Activated CD8-positive, alpha-beta memory T cell treated with anti-CD3 and anti-CD28 coated beads for 48 hours (primary cell): ENCODE results near the gene CHN2.

Experiments used
- DNase-seq, 3 experiments: peaks; one replicate each; pipeline ENCODE4 v3.0.0-alpha.2; 2020; ENCODE audit warnings: low read depth in 2 of 3, low spot score in 2 of 3

Gene CHN2

DNA sequence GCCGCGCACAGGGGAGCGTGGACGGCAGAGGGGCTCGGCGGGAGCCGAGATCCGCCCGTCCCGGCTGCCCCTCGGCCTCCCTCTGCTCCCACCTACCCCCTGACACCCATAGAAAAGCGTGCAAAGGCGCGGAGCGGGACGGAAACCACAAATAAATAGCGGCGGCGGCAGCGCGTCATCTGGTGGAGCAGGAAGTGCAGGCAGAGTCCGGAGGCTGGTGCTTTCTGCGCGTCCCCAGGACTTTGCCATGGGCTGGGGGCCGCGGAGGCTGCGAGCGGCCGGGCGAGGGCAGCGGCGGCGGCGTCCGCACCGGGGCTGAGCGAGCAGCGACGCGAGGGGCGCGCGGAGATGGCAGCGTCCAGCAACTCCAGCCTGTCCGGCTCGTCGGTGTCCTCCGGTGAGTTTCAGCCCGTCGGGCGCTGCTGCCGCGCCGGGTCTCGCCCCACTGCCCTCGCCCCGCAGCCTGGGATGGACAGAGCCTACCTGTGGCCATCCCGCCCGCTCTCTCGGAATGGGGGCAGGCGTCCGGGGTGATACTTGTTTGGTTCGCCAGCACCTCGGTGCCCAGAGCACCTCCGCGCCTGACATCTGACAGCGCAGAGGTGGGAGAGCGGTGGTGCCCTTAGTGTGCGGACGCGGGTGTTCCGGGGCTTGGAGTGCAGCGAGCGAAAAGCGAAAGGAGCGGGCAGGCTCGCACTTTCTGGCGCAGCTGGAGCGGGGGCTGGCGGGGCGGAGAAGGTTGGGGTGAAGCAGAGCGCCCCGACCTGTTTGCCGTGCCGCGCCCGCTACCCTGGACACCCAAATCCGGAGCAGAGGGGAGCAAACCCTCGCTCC lies at the start of gene CHN2:
TSS of gene CHN2 (plus strand) at position 182 of the 834 bp plus-strand sequence.
- DNase-seq: peak in 1 of 3 experiments; percentile 13

DNA sequence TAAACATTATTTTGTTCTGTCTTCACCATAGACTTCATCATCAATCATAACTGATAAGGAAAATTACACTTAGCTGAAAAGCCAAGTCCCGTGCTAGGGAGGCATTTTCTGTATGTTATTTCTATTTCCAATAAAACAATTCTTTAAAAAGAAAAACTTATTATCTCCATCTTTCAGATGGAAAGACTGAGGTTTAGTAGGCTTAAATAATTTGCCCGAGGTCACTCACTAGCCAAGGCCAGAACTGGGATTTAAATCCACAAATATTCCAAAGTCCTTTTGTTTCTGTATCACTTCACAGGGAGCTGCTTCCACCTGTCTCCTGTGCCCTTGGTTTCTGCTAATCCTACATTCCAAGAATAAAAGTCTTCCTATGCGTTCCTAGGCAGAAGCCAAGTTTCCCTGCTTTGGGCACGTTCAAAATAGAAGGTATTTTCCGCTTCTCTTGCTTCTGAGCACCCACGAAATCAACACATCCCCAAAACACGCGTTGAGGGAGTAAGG lies 49.0 kb upstream of the CHN2 start:
- no peak for DNase-seq

- DNase-seq: no peak
Measured at GRCh38 chr7:29146057-29146706, 48.4 kb upstream of the CHN2 start, which contains the start of gene CPVL. Gene CPVL, minus strand, starts transcription at chr7:29146537. Its CDS starts 25,476 bp downstream, at chr7:29121061.

DNA sequence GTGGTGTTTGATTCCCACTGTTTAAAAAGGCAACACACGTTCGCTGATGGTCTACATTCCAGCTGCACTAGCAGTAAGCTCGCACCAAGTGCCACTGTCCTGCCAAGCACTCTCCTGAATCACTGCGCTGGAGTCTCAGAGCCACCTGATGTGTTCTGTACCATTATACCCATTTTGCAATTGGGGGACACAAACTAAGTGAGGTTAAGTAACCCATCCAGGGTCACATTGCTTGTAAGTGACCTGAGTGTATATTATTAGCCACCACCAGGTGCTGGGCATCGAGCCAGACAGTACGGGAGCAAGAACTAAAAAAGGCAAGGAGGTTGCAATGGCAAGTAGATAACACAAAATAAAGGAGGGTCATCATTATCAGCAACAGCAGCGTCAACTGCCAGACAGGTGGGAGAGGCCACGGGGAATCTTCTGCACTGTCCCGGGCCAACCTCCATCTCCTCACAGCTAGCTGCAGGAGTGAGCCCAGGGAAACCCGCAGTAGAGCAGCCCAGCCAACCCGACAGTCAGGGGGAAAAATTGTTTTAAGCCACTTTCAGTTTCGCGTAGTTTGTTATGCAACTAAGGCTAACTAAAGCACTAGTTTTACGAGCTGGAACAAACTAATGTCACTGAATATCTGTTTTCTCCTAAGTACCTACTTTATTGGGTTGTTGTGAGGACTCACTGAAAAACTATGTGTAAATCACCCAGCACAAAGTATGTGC lies 47.5 kb upstream of the CHN2 start:
- DNase-seq: no peak

- no peak for DNase-seq
Measured at GRCh38 chr7:29147821-29148220, 46.8 kb upstream of the CHN2 start.

GRCh38 chr7:29149036-29149435 lies 45.5 kb upstream of the CHN2 start:
- DNase-seq: no peak

DNA sequence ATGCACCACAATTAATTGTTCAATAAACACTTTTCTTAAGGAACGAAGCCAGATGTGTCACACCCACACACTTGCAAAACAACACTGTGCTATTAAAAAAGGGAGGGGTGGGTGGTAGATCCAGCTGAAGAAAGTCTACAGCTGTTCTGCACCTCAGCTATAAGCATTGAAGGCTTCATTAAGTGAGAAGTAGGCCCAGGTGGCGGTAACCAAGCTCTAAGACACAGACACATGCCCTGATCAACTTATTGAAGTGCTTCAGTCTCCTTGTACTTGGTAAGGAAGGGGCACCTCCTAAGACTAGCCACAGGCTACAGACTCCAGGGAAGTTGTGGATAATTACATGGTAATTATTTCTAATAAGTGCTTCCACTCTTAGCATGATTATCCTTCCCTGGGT lies 43.7 kb upstream of the CHN2 start:
- no peak for DNase-seq

- no peak for DNase-seq
Measured at GRCh38 chr7:29154076-29154475, 40.5 kb upstream of the CHN2 start.

DNA sequence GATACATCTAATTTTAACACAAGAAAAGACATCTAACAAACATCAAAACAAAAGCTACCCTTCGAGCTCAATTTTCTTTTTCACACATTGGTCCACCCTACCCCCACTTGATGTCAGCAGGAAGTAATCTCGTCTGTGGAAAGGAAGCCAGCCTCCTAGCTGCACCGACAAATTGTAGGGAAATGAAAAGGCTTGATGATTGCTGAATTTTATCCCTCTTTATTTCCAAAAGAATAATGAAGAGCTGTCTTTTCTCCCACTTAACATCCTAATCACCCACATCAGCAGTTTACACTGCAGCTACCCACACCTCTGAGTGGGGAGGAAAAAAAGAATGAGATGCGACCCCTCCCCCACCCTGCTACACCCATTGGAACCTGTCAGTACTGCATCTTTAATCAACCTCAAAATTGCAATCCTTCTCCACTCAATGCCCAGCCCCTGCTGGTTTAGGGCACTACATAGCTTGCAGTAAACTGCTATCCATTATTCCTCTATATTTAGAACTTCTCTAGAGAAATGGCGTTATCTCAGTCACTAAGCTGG lies 37.6 kb upstream of the CHN2 start:
- DNase-seq: no peak

DNA sequence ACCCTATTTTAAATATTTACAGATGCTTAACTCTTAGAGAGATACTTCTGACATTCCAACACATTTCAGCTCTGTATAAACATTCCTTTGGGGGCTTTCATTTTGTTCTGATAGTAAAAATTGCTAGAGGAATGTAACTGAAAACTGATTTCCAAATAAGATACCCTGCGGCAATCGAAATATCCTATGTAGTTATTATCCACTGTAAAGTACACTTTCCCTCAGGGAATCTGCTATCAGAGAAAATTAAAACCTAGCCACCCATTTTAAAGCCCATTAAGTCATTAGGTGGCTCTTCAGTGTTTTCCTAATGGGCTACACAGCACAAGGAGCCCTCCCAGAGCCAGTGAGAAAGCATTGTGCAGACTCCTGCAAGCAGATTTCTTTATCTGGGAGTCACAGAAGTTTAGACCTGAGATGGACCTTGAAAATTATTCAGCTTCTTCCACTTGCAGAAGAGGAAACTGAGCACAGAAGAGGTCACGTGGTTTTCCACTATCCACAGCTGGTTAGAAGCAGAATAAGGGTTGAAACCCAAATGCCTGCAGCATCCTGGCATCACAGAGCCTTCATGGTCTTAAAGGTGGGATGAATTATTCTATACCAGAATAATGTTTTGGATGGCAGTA lies 35.7 kb upstream of the CHN2 start:
- DNase-seq: no peak

DNA sequence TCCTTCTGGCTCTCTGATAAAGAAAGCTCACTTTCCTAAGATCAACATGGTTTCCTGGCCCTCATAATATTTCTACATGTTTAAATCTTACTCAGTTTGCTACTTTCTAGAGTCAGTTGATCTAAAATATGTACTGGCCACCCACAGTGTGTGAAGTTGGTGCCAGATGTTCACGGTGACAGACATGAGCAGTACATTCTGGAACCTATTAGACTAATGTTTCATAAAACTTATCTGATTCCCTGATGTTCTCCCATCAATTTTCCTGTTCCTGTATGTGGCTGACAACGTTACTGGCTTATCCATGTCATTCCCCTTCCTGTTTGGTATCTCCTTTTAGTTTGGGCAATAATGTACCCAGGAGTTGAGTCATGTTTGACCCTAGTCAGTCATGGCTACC lies 34.5 kb upstream of the CHN2 start:
- no peak for DNase-seq

GRCh38 chr7:29161231-29161630 lies 33.3 kb upstream of the CHN2 start:
- DNase-seq: no peak

- DNase-seq: no peak
Measured at GRCh38 chr7:29162577-29162976, 32.0 kb upstream of the CHN2 start.

- no peak for DNase-seq
Measured at GRCh38 chr7:29163854-29164253, 30.7 kb upstream of the CHN2 start.

DNA sequence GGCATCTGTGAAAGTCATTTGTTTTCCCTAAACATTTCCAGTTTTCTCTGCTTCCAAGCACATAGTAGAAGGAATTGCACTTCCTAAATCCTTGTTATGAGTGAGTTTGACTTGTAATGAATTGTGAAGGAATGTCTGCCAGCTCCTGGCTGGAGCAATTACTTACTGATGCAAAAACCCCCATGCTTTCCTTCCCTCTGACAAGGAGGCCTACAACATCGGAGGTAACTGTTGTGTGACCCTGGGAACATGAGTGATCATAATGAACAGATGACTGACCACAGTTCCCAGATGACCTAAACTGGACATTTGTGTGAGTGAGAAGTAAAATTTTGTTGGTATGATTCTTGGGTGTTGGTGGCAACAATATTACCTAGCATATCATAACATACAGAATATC lies 26.9 kb upstream of the CHN2 start:
- no peak for DNase-seq

DNA sequence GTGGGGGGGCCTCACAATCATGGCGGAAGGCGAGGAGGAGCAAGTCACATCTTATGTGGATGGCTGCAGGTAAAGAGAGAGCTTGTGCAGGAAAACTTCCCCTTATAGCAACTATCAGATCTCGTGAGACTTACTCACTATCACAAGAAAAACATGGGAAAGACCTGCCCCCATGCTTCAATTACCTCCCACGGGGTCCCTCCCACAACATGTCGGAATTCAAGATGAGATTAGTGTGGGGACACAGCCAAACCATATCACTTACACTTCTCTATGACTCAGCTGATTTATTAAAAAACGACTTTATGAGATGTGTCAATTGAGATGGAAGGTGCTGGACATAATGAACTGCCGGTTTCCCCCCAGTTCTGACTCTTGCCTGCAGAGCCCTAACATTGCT lies 23.8 kb upstream of the CHN2 start:
- no peak for DNase-seq

GRCh38 chr7:29173458-29173857 lies 21.1 kb upstream of the CHN2 start:
- DNase-seq: no peak

GRCh38 chr7:29177963-29178600 lies 16.5 kb upstream of the CHN2 start:
- no peak for DNase-seq

GRCh38 chr7:29179115-29179514 lies 15.5 kb upstream of the CHN2 start:
- no peak for DNase-seq

DNA sequence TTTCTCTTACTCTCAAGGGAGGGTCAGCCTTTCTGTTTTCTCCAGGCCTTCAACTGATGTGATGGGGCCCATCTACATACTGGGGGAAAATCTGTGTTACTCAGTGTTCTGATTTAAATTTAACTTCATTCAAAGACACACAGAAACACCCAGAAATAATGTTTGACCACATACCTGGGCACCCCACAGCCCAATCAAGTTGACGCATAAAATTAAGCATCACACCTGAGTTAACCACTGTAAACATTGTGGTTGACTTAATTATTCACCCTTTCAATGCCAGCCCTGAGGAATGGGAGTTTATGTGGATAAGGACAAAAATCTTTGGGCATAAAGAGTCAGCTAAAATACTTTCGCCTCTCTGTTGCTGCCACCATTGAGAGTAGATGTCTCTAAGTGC lies 10.0 kb upstream of the CHN2 start:
- DNase-seq: no peak

DNA sequence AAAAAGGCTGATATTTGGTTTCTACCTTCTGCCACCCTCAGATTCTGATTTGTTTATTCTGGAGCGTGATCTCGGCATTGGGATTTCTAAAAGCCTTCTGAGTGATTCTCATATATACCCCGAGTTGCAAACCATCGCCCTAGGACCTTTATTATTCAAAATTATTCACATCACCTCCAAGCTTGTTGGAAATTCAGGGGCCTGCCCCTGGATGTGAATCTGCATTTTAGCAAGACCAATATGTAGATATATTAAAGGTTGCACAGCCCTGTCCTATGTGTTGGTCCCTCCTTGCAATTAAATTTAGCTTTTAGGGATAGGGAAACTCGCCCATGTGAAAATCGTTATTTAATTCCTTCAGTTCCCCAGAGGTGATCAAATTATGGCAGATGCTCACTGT lies 9.0 kb upstream of the CHN2 start:
- no peak for DNase-seq
